B cell (primary cell): Measurements from ENCODE around the gene VSIG10L2. TPM values are rescaled to one million over a fixed set of nuclear protein-coding genes. Genes with fewer than 3 reads are reported as not detected.
"Not testable (repeated sequence)": the region's sequence is repeated elsewhere in the genome, so short reads cannot be mapped to it uniquely, and the experiment has no call there.

ENCODE experiments used
- ATAC-seq: fragments of 200-7000 bp; cut with Tn5 transposase; one replicate; pipeline ENCODE4 v1.10.0; 2021; ENCODE audit warnings: low read depth, mild to moderate bottlenecking, moderate number of reproducible peaks, moderate library complexity
- CTCF ChIA-PET: fragments of 350-600 bp; sonication (Branson Sonifier 250); formaldehyde crosslinking; loops from one replicate; lab custom pipeline; 2021; ENCODE audit warnings: antibody characterized with exemption, inconsistent platforms; lab: Charles Lee
- POLR2A ChIA-PET: fragments of 350-600 bp; sonication (Branson Sonifier 250); formaldehyde crosslinking; loops from one replicate; lab custom pipeline; 2021; ENCODE audit warnings: antibody characterized with exemption; lab: Charles Lee
- DNase-seq: peaks from one replicate; pipeline ENCODE4 v3.0.0; 2013
- H2AFZ ChIP-seq: 2 replicates; pipeline ENCODE4 v1.6.1; 2012; ENCODE audit warnings: mild to moderate bottlenecking, low read depth, low read length; ENCODE audit not compliant: insufficient read depth, poor library complexity, severe bottlenecking
- H3K27ac ChIP-seq, 2 donors: 1 replicate in 1 of 2; 2 replicates in 1 of 2; pipeline ENCODE4 v1.5.1; 2012 to 2013; ENCODE audit warnings: low read length in 2 of 2, mild to moderate bottlenecking in 2 of 2, moderate library complexity in 1 of 2
- H3K27me3 ChIP-seq, 4 experiments: fragments of 200-600 bp in 1 of 4; sonication (generic) in 1 of 4; replicated peaks in 1 of 4; 1 replicate in 2 of 4; 2 replicates in 2 of 4; pipeline versions ENCODE4 v1.6.1 to v1.7.0; 2013 to 2016; ENCODE audit warnings: low read length in 3 of 4, mild to moderate bottlenecking in 2 of 4, mixed read lengths in 1 of 4, moderate library complexity in 1 of 4; ENCODE audit not compliant: insufficient read depth in 4 of 4, control insufficient read depth in 3 of 4; ENCODE audit errors: control extremely low read depth in 1 of 4
- H3K36me3 ChIP-seq, 2 experiments: replicated peaks in 1 of 2; 1 replicate in 1 of 2; 2 replicates in 1 of 2; pipeline versions ENCODE4 v1.6.1 to v1.7.1; 2013; ENCODE audit warnings: low read length in 1 of 2; ENCODE audit not compliant: insufficient read depth in 2 of 2, control insufficient read depth in 1 of 2; ENCODE audit errors: control extremely low read depth in 1 of 2, extremely low read depth in 1 of 2
- H3K4me1 ChIP-seq, 2 donors: fragments of 200-600 bp in 1 of 2; sonication (generic) in 1 of 2; 1 replicate in 1 of 2; 2 replicates in 1 of 2; pipeline versions ENCODE4 v1.5.1 to v1.6.1; 2013 to 2017; ENCODE audit warnings: low read length in 2 of 2; ENCODE audit not compliant: control insufficient read depth in 2 of 2, insufficient read depth in 2 of 2
- H3K4me2 ChIP-seq: replicated peaks from 2 replicates; pipeline ENCODE3; 2012; ENCODE audit warnings: mild to moderate bottlenecking, low read depth, low read length; ENCODE audit not compliant: poor library complexity, severe bottlenecking
- H3K4me3 ChIP-seq, 5 experiments: fragments of 200-600 bp in 1 of 5; sonication (generic) in 1 of 5; 1 replicate in 3 of 5; 2 replicates in 2 of 5; pipeline versions ENCODE4 v1.5.1 to v1.7.0; 2011 to 2016; ENCODE audit warnings: low read length in 4 of 5, mild to moderate bottlenecking in 4 of 5, low read depth in 2 of 5, control low read depth in 1 of 5, moderate library complexity in 1 of 5; ENCODE audit not compliant: insufficient read depth in 1 of 5; ENCODE audit errors: control extremely low read depth in 1 of 5, extremely low read depth in 1 of 5
- H3K79me2 ChIP-seq: fragments of 200-600 bp; sonication (generic); one replicate; pipeline ENCODE4 v1.6.0; 2016; ENCODE audit warnings: low read length; ENCODE audit not compliant: control insufficient read depth, insufficient read depth
- H3K9ac ChIP-seq: fragments of 200-600 bp; sonication (generic); 2 replicates; pipeline ENCODE4 v1.6.1; 2017; ENCODE audit warnings: mild to moderate bottlenecking, low read length, moderate library complexity
- H3K9me3 ChIP-seq, 3 donors: one replicate each; pipeline versions ENCODE4 v1.6.1 to v1.7.1; 2013; ENCODE audit warnings: low read length in 2 of 3; ENCODE audit not compliant: control insufficient read depth in 2 of 3, insufficient read depth in 1 of 3; ENCODE audit errors: control extremely low read depth in 1 of 3
- H4K20me1 ChIP-seq: 2 replicates; pipeline ENCODE4 v1.6.0; 2012; ENCODE audit warnings: mild to moderate bottlenecking, low read length; ENCODE audit not compliant: insufficient read depth, control insufficient read depth, poor library complexity, severe bottlenecking
- H3K27ac Mint-ChIP-seq: one replicate; pipeline ENCODE4 v1.8.0; 2021; ENCODE audit warnings: mixed read lengths
- H3K27me3 Mint-ChIP-seq: one replicate; pipeline ENCODE4 v1.8.0; 2021; ENCODE audit warnings: mixed read lengths
- H3K4me1 Mint-ChIP-seq: one replicate; pipeline ENCODE4 v1.8.0; 2021; ENCODE audit warnings: mixed read lengths
- H3K4me3 Mint-ChIP-seq: one replicate; pipeline ENCODE4 v1.8.0; 2021; ENCODE audit warnings: mixed read lengths
- H3K9me3 Mint-ChIP-seq: one replicate; pipeline ENCODE4 v1.8.0; 2022; ENCODE audit warnings: mixed read lengths; ENCODE audit not compliant: insufficient read depth
- EZH2 ChIP-seq: IDR thresholded peaks from 2 replicates; pipeline ENCODE4 v1.6.1; 2012; ENCODE audit warnings: borderline replicate concordance, low read depth, mild to moderate bottlenecking, moderate library complexity, low read length; ENCODE audit not compliant: insufficient read depth, poor library complexity, severe bottlenecking
- WGBS: methylation state at CpG from one replicate; pipeline ENCODE4 v1.1.5; 2013; ENCODE audit warnings: missing lambda C conversion rate; ENCODE audit not compliant: insufficient coverage; 5-methylcytosine and 5-hydroxymethylcytosine counted together
- intact Hi-C: fragments of 100-400 bp; cut with micrococcal nuclease; formaldehyde crosslinking; loops from one replicate; pipeline ENCODE4 v1.10.0; 2022
- polyA plus RNA-seq: library from polyadenylated mRNA; depleted of rRNA; stranded (reverse); fragments of >200 nt; gene quantifications from 2 replicates; pipeline ENCODE4 v1.2.3, GENCODE V29; 2012
- total RNA-seq, 2 donors: library from RNA; stranded (reverse); fragments of 120-200 nt in 1 of 2; gene quantifications; 1 replicate in 1 of 2; 2 replicates in 1 of 2; pipeline versions ENCODE4 v1.2.3 to v1.2.4, GENCODE V29; 2013 to 2022
- TF ChIP-seq, protein P1 (sequence below): fragments of 200-600 bp; IDR thresholded peaks from one replicate; pipeline ENCODE4 v1.8.0; 2022; ENCODE audit warnings: antibody characterized with exemption, mild to moderate bottlenecking

The VSIG10L2 gene
- total and polyA plus RNA-seq, 2 donors (not counting 1 experiment from before 2014, with no cell fraction given), result not detected

DNA sequence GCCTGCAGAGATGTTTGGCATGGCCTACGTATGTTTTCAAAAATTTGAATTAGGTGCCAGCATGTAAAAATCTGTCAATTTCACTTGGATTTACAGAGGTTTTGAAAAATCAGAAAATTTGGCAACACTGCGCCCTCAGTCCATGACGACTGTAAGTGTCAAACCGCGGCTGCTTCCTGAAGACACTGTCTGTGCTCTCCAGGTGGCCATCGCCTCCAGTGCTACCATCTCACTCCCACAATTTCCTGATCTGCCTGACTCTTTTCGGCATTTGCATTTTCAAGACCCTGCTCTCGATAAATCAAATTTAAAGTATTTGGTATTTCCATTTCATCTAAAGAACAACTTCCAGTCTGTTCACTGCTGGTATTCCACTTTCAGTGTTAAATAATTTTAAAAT is 34.6 kb downstream of the VSIG10L2 start:
- DNase-seq (no peak), ATAC-seq (no peak)
- Histone ChIP-seq H3K9me3 (peaks cover 0 to 4% (median 0%) of the 10 kb centered on the region in 3 donors), H3K36me3 (no peaks in the 10 kb centered on the region), H4K20me1 (no peaks in the 10 kb centered on the region), H3K4me1 (no peaks in the 10 kb centered on the region), H3K27me3 (no peaks in the 10 kb centered on the region), H3K4me3 (no peak overlapping the region), H3K4me2 (no peak overlapping the region), H3K9ac (no peak overlapping the region), H2AFZ (no peak overlapping the region), H3K27ac (no peak overlapping the region), H3K79me2 (no peaks in the 10 kb centered on the region)
- no peaks in the 10 kb centered on the region for H3K9me3 Mint-ChIP-seq
- peaks cover 7% of the 10 kb centered on the region for H3K27me3 Mint-ChIP-seq
- intact Hi-C loops, result no loop called here
- H3K4me3 Mint-ChIP-seq, result no peak overlapping the region
- no peak for TF ChIP-seq EZH2
- TF ChIP-seq, protein P1, sequence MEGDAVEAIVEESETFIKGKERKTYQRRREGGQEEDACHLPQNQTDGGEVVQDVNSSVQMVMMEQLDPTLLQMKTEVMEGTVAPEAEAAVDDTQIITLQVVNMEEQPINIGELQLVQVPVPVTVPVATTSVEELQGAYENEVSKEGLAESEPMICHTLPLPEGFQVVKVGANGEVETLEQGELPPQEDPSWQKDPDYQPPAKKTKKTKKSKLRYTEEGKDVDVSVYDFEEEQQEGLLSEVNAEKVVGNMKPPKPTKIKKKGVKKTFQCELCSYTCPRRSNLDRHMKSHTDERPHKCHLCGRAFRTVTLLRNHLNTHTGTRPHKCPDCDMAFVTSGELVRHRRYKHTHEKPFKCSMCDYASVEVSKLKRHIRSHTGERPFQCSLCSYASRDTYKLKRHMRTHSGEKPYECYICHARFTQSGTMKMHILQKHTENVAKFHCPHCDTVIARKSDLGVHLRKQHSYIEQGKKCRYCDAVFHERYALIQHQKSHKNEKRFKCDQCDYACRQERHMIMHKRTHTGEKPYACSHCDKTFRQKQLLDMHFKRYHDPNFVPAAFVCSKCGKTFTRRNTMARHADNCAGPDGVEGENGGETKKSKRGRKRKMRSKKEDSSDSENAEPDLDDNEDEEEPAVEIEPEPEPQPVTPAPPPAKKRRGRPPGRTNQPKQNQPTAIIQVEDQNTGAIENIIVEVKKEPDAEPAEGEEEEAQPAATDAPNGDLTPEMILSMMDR, result no peak
- CTCF ChIA-PET, result no interaction called here
- 86% methylated on average over 7 of the region's 8 CpGs for WGBS
- H3K4me1 Mint-ChIP-seq, result no peaks in the 10 kb centered on the region
- POLR2A ChIA-PET, result no interaction called here
- H3K27ac Mint-ChIP-seq, result no peak overlapping the region

DNA sequence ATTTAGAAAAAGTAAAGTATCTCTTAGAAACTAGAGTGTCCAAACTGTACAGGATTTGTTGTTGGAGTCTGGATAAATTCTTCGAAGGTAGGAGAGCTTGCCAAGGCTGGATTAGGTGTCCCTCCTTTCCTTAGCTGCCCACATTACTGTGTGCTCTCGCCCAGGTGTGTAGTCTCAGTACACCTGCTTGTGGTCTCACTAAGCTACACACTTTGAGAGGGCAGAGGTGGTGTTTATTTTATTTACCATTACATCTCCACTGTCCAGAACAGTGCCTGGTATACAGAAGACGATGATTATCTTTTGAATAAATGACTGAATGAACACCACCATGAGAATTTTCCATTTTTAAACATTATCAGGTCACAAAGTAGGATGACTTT is 36.5 kb downstream of the VSIG10L2 start:
- Histone ChIP-seq H4K20me1 (no peaks in the 10 kb centered on the region), H3K79me2 (no peaks in the 10 kb centered on the region), H3K9me3 (peaks cover 0 to 4% (median 0%) of the 10 kb centered on the region in 3 donors), H2AFZ (no peak overlapping the region), H3K4me3 (no peak overlapping the region), H3K27ac (no peak overlapping the region), H3K9ac (no peak overlapping the region), H3K36me3 (no peaks in the 10 kb centered on the region), H3K27me3 (no peaks in the 10 kb centered on the region), H3K4me1 (no peaks in the 10 kb centered on the region), H3K4me2 (no peak overlapping the region)
- Mint-ChIP-seq H3K4me3 (no peak overlapping the region), H3K4me1 (no peaks in the 10 kb centered on the region), H3K27me3 (peaks cover 6% of the 10 kb centered on the region), H3K9me3 (no peaks in the 10 kb centered on the region), H3K27ac (no peak overlapping the region)
- DNase-seq (no peak), ATAC-seq (no peak)
- TF ChIP-seq, protein P1, result no peak
- TF ChIP-seq EZH2, result no peak
- intact Hi-C loops, result no loop called here
- CTCF ChIA-PET, result no interaction called here
- POLR2A ChIA-PET, result no interaction called here
- 67% methylated on average over 1 of the region's 3 CpGs for WGBS

DNA sequence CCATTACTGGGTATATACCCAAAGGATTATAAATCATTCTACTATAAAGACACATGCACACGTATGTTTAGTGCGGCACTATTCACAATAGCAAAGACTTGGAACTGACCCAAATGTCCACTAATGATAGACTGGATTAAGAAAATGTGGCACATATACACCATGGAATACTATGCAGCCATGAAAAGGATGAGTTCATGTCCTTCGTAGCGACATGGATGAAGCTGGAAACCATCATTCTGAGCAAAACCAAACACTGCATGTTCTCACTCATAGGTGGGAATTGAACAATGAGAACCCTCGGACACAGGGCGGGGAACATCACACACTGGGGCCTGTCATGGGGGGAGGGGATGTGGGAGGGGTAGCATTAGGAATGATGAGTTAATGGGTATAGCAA is 40.1 kb downstream of the VSIG10L2 start:
- WGBS, result 100% methylated on average over 1 of the region's 6 CpGs
- H3K4me1 Mint-ChIP-seq, H3K27ac ChIP-seq, CTCF ChIA-PET, H3K4me2 ChIP-seq, POLR2A ChIA-PET, intact Hi-C loops, DNase-seq, H3K27me3 ChIP-seq, H3K27me3 Mint-ChIP-seq, H3K36me3 ChIP-seq, H2AFZ ChIP-seq, H3K4me3 Mint-ChIP-seq, H4K20me1 ChIP-seq, H3K9me3 Mint-ChIP-seq, H3K27ac Mint-ChIP-seq, H3K9me3 ChIP-seq, H3K4me1 ChIP-seq, ATAC-seq, H3K79me2 ChIP-seq, H3K9ac ChIP-seq, H3K4me3 ChIP-seq: not testable (repeated sequence)
